Measurements from ENCODE around the gene FOXK1.

- TF ChIP-seq CTCF (IDR thresholded peaks at IDR 0.05) (peak in 3 of 4 experiments; percentile 22 to 51 (median 42)), POLR2A (IDR thresholded peaks at IDR 0.05) (no peak)
Measured at GRCh38 chr7:4641091-4641666, 40.9 kb upstream of the FOXK1 start.

Data from sigmoid colon (tissue), 3 donors.